H1 (cell line): ENCODE data around the gene NOL8. TPM values are rescaled to one million over a fixed set of nuclear protein-coding genes. Genes with fewer than 3 reads are reported as not detected.

Experiments
- CTCF ChIA-PET: fragments of 300-600 bp; sonication (Branson Sonifier 250); formaldehyde crosslinking; loops from one replicate; lab custom pipeline; 2021; ENCODE audit not compliant: partially characterized antibody; lab: Charles Lee
- POLR2A ChIA-PET: fragments of 300-600 bp; sonication (Branson Sonifier 250); formaldehyde crosslinking; loops from one replicate; lab custom pipeline; 2021; ENCODE audit warnings: inconsistent platforms; ENCODE audit not compliant: partially characterized antibody; lab: Charles Lee
- DNase-seq, 2 experiments: peaks; one replicate each; pipeline versions ENCODE4 v3.0.0 to v3.0.0-alpha.2; 2010 to 2022; ENCODE audit warnings: low spot score in 2 of 2, low read depth in 1 of 2, mixed read lengths in 1 of 2
- FAIRE-seq: peaks from 2 replicates; lab custom pipeline; 2011; peaks lifted over from hg19 to GRCh38; lab: Jason Lieb, UNC
- H2AFZ ChIP-seq: 2 replicates; pipeline ENCODE4 v1.8.1; 2012; ENCODE audit warnings: low read length, inconsistent platforms
- H2AK5ac ChIP-seq: 2 replicates; pipeline ENCODE4 v1.6.1; 2013; ENCODE audit warnings: low read depth, low read length
- H2BK120ac ChIP-seq: replicated peaks from 2 replicates; pipeline ENCODE3; 2013; ENCODE audit warnings: low read depth, low read length, inconsistent platforms
- H2BK12ac ChIP-seq: 2 replicates; pipeline ENCODE4 v1.6.1; 2013; ENCODE audit warnings: low read depth, low read length
- H2BK15ac ChIP-seq: 2 replicates; pipeline ENCODE4 v1.6.1; 2013; ENCODE audit warnings: low read length
- H2BK20ac ChIP-seq: 2 replicates; pipeline ENCODE4 v1.6.1; 2013; ENCODE audit warnings: low read length
- H2BK5ac ChIP-seq: 2 replicates; pipeline ENCODE4 v1.6.1; 2013; ENCODE audit warnings: low read depth, low read length
- H3K14ac ChIP-seq: 2 replicates; pipeline ENCODE4 v1.6.1; 2013; ENCODE audit warnings: inconsistent platforms; ENCODE audit not compliant: insufficient read length
- H3K18ac ChIP-seq: 2 replicates; pipeline ENCODE4 v1.6.1; 2013; ENCODE audit warnings: low read length; ENCODE audit errors: extremely low read depth
- H3K23ac ChIP-seq: 2 replicates; pipeline ENCODE4 v1.6.1; 2013; ENCODE audit warnings: inconsistent platforms; ENCODE audit not compliant: insufficient read length
- H3K23me2 ChIP-seq: 2 replicates; pipeline ENCODE4 v1.6.1; 2013; ENCODE audit warnings: low read depth, low read length
- H3K27ac ChIP-seq: 2 replicates; pipeline ENCODE4 v1.6.1; 2011; ENCODE audit warnings: low read depth, low read length, inconsistent platforms
- H3K27me3 ChIP-seq, 4 experiments: replicated peaks in 1 of 4; 1 replicate in 1 of 4; 2 replicates in 3 of 4; pipeline versions ENCODE4 v1.6.1 to v1.8.1; 2011 to 2013; ENCODE audit warnings: low read length in 3 of 4, mild to moderate bottlenecking in 3 of 4, inconsistent platforms in 2 of 4, mixed read lengths in 2 of 4, moderate library complexity in 1 of 4; ENCODE audit not compliant: control insufficient read depth in 3 of 4, insufficient read depth in 3 of 4; ENCODE audit errors: extremely low read depth in 1 of 4
- H3K36me3 ChIP-seq, 4 experiments: 2 replicates each; pipeline versions ENCODE4 v1.6.1 to v1.8.1; 2011 to 2013; ENCODE audit warnings: mild to moderate bottlenecking in 4 of 4, low read length in 3 of 4, moderate library complexity in 2 of 4, control low read depth in 1 of 4, inconsistent platforms in 1 of 4; ENCODE audit not compliant: insufficient read depth in 4 of 4, control insufficient read depth in 2 of 4
- H3K4ac ChIP-seq: replicated peaks from 2 replicates; pipeline ENCODE3; 2013; ENCODE audit warnings: low read length, low read depth, mixed read lengths, inconsistent platforms; ENCODE audit not compliant: insufficient read length
- H3K4me1 ChIP-seq, 4 experiments: replicated peaks in 1 of 4; 1 replicate in 1 of 4; 2 replicates in 3 of 4; pipeline versions ENCODE4 v1.6.1 to v1.8.1; 2011 to 2013; ENCODE audit warnings: low read length in 3 of 4, inconsistent platforms in 2 of 4, mixed read lengths in 1 of 4; ENCODE audit not compliant: insufficient read depth in 4 of 4, control insufficient read depth in 3 of 4
- H3K4me2 ChIP-seq, 2 experiments: 2 replicates each; pipeline versions ENCODE4 v1.6.1 to v1.8.1; 2011 to 2013; ENCODE audit warnings: low read depth in 2 of 2, low read length in 2 of 2, control low read depth in 1 of 2, inconsistent platforms in 1 of 2, mild to moderate bottlenecking in 1 of 2; ENCODE audit not compliant: insufficient read depth in 1 of 2
- H3K4me3 ChIP-seq, 4 experiments: fragments of 200-600, 300-600 bp in 1 of 4; sonication (generic), shearing (Covaris generic), sonication (Bioruptor Twin) in 1 of 4; 2 replicates each; pipeline versions ENCODE4 v1.5.1 to v1.8.1; 2011 to 2016; ENCODE audit warnings: low read length in 4 of 4, low read depth in 3 of 4, control low read depth in 2 of 4, inconsistent platforms in 2 of 4, mild to moderate bottlenecking in 2 of 4, mixed read lengths in 1 of 4, moderate library complexity in 1 of 4; ENCODE audit not compliant: insufficient read depth in 2 of 4; ENCODE audit errors: extremely low read depth in 1 of 4
- H3K56ac ChIP-seq: replicated peaks from 2 replicates; pipeline ENCODE3; 2013; ENCODE audit warnings: low read depth, mild to moderate bottlenecking, mixed read lengths, low read length, inconsistent platforms; ENCODE audit not compliant: insufficient read length
- H3K79me1 ChIP-seq: 2 replicates; pipeline ENCODE4 v1.6.1; 2013; ENCODE audit warnings: low read depth, low read length, control low read depth
- H3K79me2 ChIP-seq, 2 experiments: 2 replicates each; pipeline versions ENCODE4 v1.6.1 to v1.8.1; 2012 to 2013; ENCODE audit warnings: low read length in 2 of 2, mild to moderate bottlenecking in 2 of 2, inconsistent platforms in 1 of 2; ENCODE audit not compliant: insufficient read depth in 2 of 2, control insufficient read depth in 1 of 2
- H3K9ac ChIP-seq, 4 experiments: replicated peaks in 1 of 4; 1 replicate in 1 of 4; 2 replicates in 3 of 4; pipeline versions ENCODE4 v1.6.1 to v1.8.1; 2011 to 2013; ENCODE audit warnings: low read depth in 3 of 4, low read length in 3 of 4, control low read depth in 2 of 4, mild to moderate bottlenecking in 2 of 4, moderate library complexity in 2 of 4, inconsistent platforms in 1 of 4; ENCODE audit errors: extremely low read depth in 1 of 4
- H3K9me3 ChIP-seq, 2 experiments: 2 replicates each; pipeline versions ENCODE4 v1.6.1 to v1.8.1; 2012 to 2013; ENCODE audit warnings: mild to moderate bottlenecking in 2 of 2, moderate library complexity in 2 of 2, control low read depth in 1 of 2, inconsistent platforms in 1 of 2, low read depth in 1 of 2, low read length in 1 of 2, mixed read lengths in 1 of 2; ENCODE audit not compliant: insufficient read depth in 2 of 2
- H4K20me1 ChIP-seq, 2 experiments: replicated peaks in 1 of 2; 2 replicates each; pipeline versions ENCODE3 to v1.8.1; 2011 to 2013; ENCODE audit warnings: inconsistent platforms in 2 of 2, low read length in 2 of 2, mild to moderate bottlenecking in 1 of 2; ENCODE audit not compliant: insufficient read depth in 2 of 2, control insufficient read depth in 1 of 2
- H4K5ac ChIP-seq: 2 replicates; pipeline ENCODE4 v1.6.1; 2013; ENCODE audit warnings: low read length, low read depth, mixed read lengths, inconsistent platforms; ENCODE audit not compliant: insufficient read length
- H4K8ac ChIP-seq: 2 replicates; pipeline ENCODE4 v1.8.0; 2013; ENCODE audit warnings: mild to moderate bottlenecking, moderate library complexity, low read length, inconsistent platforms; ENCODE audit not compliant: insufficient read depth; ENCODE audit errors: extremely low read depth
- H4K91ac ChIP-seq: replicated peaks from 2 replicates; pipeline ENCODE3; 2013; ENCODE audit warnings: low read length, mixed read lengths, inconsistent platforms; ENCODE audit not compliant: insufficient read length
- BCL11A ChIP-seq, 2 experiments: IDR thresholded peaks; one replicate each; pipeline ENCODE4 v1.6.1; 2011; ENCODE audit warnings: low read depth in 2 of 2, low read length in 2 of 2, mild to moderate bottlenecking in 2 of 2
- CEBPB ChIP-seq: IDR thresholded peaks from 2 replicates; pipeline ENCODE4 v1.6.1; 2012; ENCODE audit warnings: low read depth, low read length
- CHD2 ChIP-seq: IDR thresholded peaks from 2 replicates; pipeline ENCODE4 v1.6.1; 2012; ENCODE audit warnings: low read length, improper control_type of control experiment
- CTBP2 ChIP-seq: IDR thresholded peaks from 2 replicates; pipeline ENCODE4 v1.7.0; 2011; ENCODE audit warnings: borderline replicate concordance, mild to moderate bottlenecking, moderate library complexity, mixed read lengths, low read length; ENCODE audit not compliant: insufficient read depth, insufficient read length
- EZH2 ChIP-seq: fragments of 200-600 bp; sonication (generic); IDR thresholded peaks from 2 replicates; pipeline ENCODE4 v1.7.1; 2012; ENCODE audit warnings: low read depth, mild to moderate bottlenecking, moderate library complexity, low read length, inconsistent platforms; ENCODE audit not compliant: severe bottlenecking
- GABPA ChIP-seq: IDR thresholded peaks from 2 replicates; pipeline ENCODE4 v1.6.1; 2011; ENCODE audit warnings: mild to moderate bottlenecking, low read length, moderate library complexity, borderline replicate concordance; ENCODE audit not compliant: insufficient read depth
- JUND ChIP-seq: IDR thresholded peaks from 2 replicates; pipeline ENCODE4 v1.6.1; 2011; ENCODE audit warnings: mild to moderate bottlenecking, improper control_type of control experiment, low read length
- MAFK ChIP-seq: IDR thresholded peaks from 2 replicates; pipeline ENCODE4 v1.6.1; 2012; ENCODE audit warnings: low read depth, mild to moderate bottlenecking, improper control_type of control experiment, low read length
- SAP30 ChIP-seq: fragments of 300-600 bp; sonication (generic); IDR thresholded peaks from 2 replicates; pipeline ENCODE4 v1.7.1; 2012; ENCODE audit warnings: low read length, moderate library complexity, mild to moderate bottlenecking, inconsistent platforms; ENCODE audit not compliant: insufficient read depth, insufficient replicate concordance
- TAF7 ChIP-seq: optimal IDR thresholded peaks from 2 replicates; pipeline ENCODE3; 2011; ENCODE audit warnings: low read depth, mild to moderate bottlenecking, inconsistent platforms, low read length, moderate library complexity, borderline replicate concordance
- TEAD4 ChIP-seq: IDR thresholded peaks from 2 replicates; pipeline ENCODE4 v1.6.1; 2012; ENCODE audit warnings: low read depth, low read length, inconsistent platforms, mixed read lengths
- WGBS, 2 experiments: shearing (Covaris generic) in 1 of 2; methylation state at CpG; one replicate each; pipeline versions ENCODE4 v1.1.6 to v1.1.7; 2013 to 2015; ENCODE audit warnings: low lambda C conversion rate in 2 of 2, mixed read lengths in 2 of 2, inconsistent platforms in 1 of 2, low coverage in 1 of 2, missing lambda C conversion rate in 1 of 2; ENCODE audit not compliant: insufficient replicate concordance in 2 of 2, insufficient coverage in 1 of 2, insufficient read length in 1 of 2; ENCODE audit errors: extremely low coverage in 1 of 2, missing lambda C conversion rate in 1 of 2; 5-methylcytosine and 5-hydroxymethylcytosine counted together
- polyA plus RNA-seq, 7 experiments: library from polyadenylated mRNA; depleted of rRNA in 3 of 7; stranded (reverse) in 5 of 7; unstranded in 2 of 7; fragments of >200 nt in 5 of 7; fragments of 200-250 nt in 2 of 7; gene quantifications; 1 replicate in 5 of 7; 2 replicates in 1 of 7; 4 replicates in 1 of 7; pipeline versions ENCODE4 v1.2.1 to v1.2.3, GENCODE V29; 2011 to 2013; ENCODE audit warnings: missing spikeins in 2 of 7, mixed read lengths in 2 of 7
- total RNA-seq: library from RNA; stranded (reverse); fragmentation: NEBNext Ultra II Directional; extraction: Animal tissue kit (Norgen Biotek cat#: 25700); gene quantifications from 2 replicates; pipeline ENCODE4 v1.2.1, GENCODE V29; 2021

The NOL8 gene
- total and polyA plus RNA-seq, 2 of the 8 experiments (the other 6 are each of a cell fraction or from before 2014, with no cell fraction given) = 6.2 to 30.4 TPM

- H3K9me3 ChIP-seq = no peaks in the 10 kb centered on the region
- H2BK12ac ChIP-seq = no peak overlapping the region; the same call in 1 of the 2 replicates
- 67% methylated on average over 13 of the region's 13 CpGs; no CpG with 5 or more reads in 1 of the 2 experiments for WGBS, 2 experiments
- no peak overlapping the region for H3K4ac ChIP-seq
- peak overlapping the region; percentile 68; the same call in 1 of the 2 replicates for H4K8ac ChIP-seq
- peak overlapping the region; percentile 44; the same call in 1 of the 2 replicates for H2BK5ac ChIP-seq
- H3K27ac ChIP-seq = no peak overlapping the region
- H2BK20ac ChIP-seq = no peak overlapping the region
- peak overlapping the region; percentile 59 for H4K5ac ChIP-seq
- H2AK5ac ChIP-seq = no peak overlapping the region
- ChIA-PET CTCF (interaction anchor here (0.7 kb wide), 1 partner anchor 464 kb away, joined by 3 read pairs; no protein-coding TSS in a partner anchor), POLR2A (interaction anchor here (0.7 to 2.0 kb wide), 7 partner anchors 12 to 39 kb away, joined by 3 to 8 read pairs (median 4); partner anchors contain the start of genes CENPP and NOL8)
- no peak for FAIRE-seq
- TF ChIP-seq CEBPB (no peak), CTBP2 (no peak), TAF7 (no peak), TEAD4 (no peak), JUND (no peak), MAFK (no peak), CHD2 (no peak), SAP30 (no peak), GABPA (no peak), BCL11A (IDR thresholded peaks at IDR 0.05; ENCODE audit: low read depth in 2 of 2, low read length in 2 of 2) (no peak), EZH2 (no peak)
- H3K23ac ChIP-seq = no peak overlapping the region
- peaks cover 5% of the 10 kb centered on the region for H3K23me2 ChIP-seq
- H2BK15ac ChIP-seq = no peak overlapping the region
- peaks cover 6% of the 10 kb centered on the region for H3K79me1 ChIP-seq
- H4K91ac ChIP-seq = no peak overlapping the region
- H3K79me2 ChIP-seq = peaks cover 21 to 42% of the 10 kb centered on the region in 2 experiments
- peaks cover 0 to 2% of the 10 kb centered on the region in 2 experiments for H4K20me1 ChIP-seq
- H2AFZ ChIP-seq = 0 out of 2 replicates have a peak overlapping the region, but pooled peaks have one; percentile 20
- H2BK120ac ChIP-seq = no peak overlapping the region
- H3K36me3 ChIP-seq = peaks cover 5 to 40% (median 14%) of the 10 kb centered on the region in 4 experiments
- H3K9ac ChIP-seq = peak overlapping the region in 3 of 4 experiments; percentile 10 to 91 (median 74); a peak in 3 of 7 replicates
- DNase-seq = no peak
- no peak overlapping the region for H3K14ac ChIP-seq
- H3K4me3 ChIP-seq = peak overlapping the region; percentile 86 to 95 (median 92)
- no peak overlapping the region for H3K56ac ChIP-seq
- no peaks in the 10 kb centered on the region for H3K27me3 ChIP-seq
- peak overlapping the region; percentile 95 to 97 for H3K4me2 ChIP-seq
- peaks cover 0 to 3% (median 2%) of the 10 kb centered on the region in 4 experiments; a peak in 3 of 7 replicates for H3K4me1 ChIP-seq
- H3K18ac ChIP-seq = no peak overlapping the region
Measured at GRCh38 chr9:92294297-92294676, 30.9 kb downstream of the NOL8 start.
